ENCODE results near the gene IL34.

Gene IL34

GRCh38 chr16:70696952-70697593 lies 50.7 kb downstream of the IL34 start:
- FAIRE-seq (no peak), DNase-seq (ENCODE audit: extremely low spot score, insufficient read length, low read depth) (no peak)

DNA sequence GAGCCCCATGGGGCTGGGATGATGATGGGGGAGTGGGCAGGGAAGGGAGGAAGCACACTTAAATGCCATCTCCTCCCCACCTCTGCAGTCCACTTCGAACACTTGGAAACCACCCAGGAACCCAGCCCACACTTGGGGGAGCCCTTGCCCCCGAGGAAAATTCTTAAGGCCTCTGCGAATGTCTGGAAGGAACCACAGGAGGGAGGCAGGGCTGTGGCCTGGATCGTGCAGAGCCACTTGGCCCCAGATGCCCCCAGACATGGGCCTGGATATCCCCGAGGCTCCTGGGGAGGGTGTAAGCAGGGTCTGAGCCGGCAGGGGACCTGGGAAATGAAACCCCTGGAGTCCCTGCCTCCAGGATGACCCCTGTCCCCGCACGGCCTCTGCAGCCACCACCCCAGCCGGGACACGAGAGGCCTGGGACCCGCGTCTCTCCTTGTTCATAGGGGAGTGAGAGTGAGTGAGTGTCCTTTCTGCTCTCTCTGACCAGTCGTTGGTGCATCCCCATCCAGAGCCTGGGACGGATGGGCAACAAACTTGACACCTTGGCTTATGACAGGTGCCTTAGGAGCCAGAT lies 51.3 kb downstream of the IL34 start:
- FAIRE-seq (no peak), DNase-seq (ENCODE audit: extremely low spot score, insufficient read length, low read depth) (no peak)

DNA sequence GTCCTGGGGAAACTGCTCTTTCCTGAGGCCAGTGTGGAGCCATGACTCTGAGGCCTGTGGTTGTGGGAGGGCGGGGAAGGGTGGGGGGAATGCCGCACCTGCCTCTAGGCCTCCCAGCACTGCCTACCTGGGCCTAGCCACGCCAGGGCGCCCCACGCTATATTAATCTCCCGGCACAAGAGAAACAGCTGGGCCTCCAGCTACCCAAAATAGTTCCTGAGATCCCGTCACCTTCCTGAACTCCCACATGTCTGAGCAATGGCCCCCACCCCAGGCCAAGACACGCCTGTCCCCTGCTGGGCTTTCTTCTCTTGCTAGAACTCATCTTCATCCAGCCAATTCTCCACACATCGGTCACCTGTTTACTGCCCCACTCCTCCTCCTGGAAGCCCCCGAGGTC lies 52.5 kb downstream of the IL34 start:
- no peak for FAIRE-seq
- DNase-seq (ENCODE audit: extremely low spot score, insufficient read length, low read depth): no peak

GRCh38 chr16:70699696-70700095 lies 53.3 kb downstream of the IL34 start:
- DNase-seq (ENCODE audit: extremely low spot score, insufficient read length, low read depth): no peak
- no peak for FAIRE-seq

DNA sequence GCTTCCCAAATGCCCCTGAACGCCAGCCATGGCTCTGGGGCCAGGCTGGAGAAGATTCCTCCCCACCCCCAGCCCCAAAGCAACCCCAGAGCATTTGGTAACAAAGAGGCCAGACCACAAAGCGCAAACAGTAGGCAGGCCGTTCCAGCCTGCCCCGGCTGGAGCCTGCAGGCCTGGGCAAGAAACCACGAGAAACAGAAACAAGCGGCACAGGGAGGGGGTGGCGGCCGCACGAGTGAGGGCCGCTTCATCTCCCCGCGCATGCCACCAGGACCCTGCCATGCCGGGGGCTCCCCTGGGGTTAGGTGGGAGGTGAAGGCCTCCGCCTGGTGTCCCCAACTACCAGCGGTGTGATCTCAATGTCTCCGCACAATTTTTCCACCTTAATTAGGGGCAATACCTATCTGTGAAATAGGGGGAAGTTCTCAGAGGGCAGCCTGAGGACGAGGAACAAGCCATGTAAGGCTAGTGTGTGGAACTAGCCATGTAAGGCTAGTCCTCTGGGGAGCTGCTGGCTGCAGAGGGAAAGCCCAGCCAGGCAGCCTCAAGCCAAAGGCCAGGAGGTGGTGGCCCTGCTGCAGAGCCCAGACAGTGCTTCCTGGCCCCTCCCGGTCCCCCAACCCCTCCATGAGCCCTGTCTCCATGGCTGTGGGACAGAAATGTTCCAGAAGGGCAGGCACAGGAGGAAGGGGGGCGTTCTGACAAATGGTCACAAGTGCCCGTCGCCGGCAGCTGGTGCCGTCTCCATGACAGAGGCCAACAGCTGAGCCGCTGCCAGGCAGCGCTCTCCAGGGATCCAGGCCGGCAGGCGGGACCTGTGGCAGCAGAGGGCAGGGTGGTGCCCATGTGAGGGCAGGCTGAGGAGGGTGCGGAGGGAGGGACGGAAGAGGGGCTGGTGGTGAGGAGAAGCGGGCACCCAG lies 54.0 kb downstream of the IL34 start:
- no peak for DNase-seq (ENCODE audit: extremely low spot score, insufficient read length, low read depth)

GRCh38 chr16:70701036-70701435 lies 54.7 kb downstream of the IL34 start:
- FAIRE-seq: no peak

More for the DNA sequence above, 54.0 kb downstream of the IL34 start:
- FAIRE-seq: no peak

GRCh38 chr16:70701596-70701995 lies 55.2 kb downstream of the IL34 start:
- DNase-seq (ENCODE audit: extremely low spot score, insufficient read length, low read depth): no peak
- FAIRE-seq: no peak

More at GRCh38 chr16:70701036-70701435, 54.7 kb downstream of the IL34 start:
- no peak for DNase-seq (ENCODE audit: extremely low spot score, insufficient read length, low read depth)

DNA sequence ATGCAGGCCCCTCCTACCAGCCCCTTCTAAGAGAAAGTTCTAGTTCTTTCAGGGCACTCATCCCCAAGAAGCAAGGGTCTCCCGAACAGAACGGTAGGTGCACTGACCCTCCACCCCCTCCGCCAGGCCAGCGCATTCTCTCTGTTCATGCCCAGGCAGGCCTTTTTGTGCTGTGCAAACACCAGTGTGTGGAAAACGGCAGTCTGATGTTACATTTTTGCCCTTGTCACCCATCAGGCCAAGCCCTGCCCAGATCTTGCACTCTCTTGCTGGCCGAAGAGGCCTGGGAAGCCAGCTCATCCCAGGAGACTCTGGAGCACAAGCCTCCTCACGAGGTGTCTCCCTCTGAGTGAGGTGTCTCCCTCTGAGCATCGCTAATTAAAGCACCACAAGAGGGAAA lies 55.6 kb downstream of the IL34 start:
- FAIRE-seq: no peak
- no peak for DNase-seq (ENCODE audit: extremely low spot score, insufficient read length, low read depth)

DNA sequence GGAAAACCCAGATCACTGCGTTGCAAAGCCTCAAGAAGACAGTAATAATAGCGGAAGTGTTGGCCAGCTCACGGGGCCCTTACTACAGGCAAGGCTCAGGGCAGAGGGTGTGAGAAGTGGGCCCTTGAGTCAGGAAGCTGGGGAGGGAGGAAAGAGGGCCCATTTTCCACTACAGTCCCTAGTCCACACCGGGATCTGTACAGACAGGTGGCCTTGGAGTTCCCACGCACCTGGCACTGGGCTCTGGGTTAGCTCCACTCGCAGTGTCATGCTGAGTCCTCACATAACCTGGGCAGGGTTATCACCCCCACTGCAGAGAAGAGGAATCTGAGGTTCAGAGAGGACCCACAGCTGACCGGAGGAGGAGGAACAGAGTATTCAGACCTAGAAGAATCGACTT lies 56.3 kb downstream of the IL34 start:
- no peak for FAIRE-seq
- DNase-seq (ENCODE audit: extremely low spot score, insufficient read length, low read depth): no peak

DNA sequence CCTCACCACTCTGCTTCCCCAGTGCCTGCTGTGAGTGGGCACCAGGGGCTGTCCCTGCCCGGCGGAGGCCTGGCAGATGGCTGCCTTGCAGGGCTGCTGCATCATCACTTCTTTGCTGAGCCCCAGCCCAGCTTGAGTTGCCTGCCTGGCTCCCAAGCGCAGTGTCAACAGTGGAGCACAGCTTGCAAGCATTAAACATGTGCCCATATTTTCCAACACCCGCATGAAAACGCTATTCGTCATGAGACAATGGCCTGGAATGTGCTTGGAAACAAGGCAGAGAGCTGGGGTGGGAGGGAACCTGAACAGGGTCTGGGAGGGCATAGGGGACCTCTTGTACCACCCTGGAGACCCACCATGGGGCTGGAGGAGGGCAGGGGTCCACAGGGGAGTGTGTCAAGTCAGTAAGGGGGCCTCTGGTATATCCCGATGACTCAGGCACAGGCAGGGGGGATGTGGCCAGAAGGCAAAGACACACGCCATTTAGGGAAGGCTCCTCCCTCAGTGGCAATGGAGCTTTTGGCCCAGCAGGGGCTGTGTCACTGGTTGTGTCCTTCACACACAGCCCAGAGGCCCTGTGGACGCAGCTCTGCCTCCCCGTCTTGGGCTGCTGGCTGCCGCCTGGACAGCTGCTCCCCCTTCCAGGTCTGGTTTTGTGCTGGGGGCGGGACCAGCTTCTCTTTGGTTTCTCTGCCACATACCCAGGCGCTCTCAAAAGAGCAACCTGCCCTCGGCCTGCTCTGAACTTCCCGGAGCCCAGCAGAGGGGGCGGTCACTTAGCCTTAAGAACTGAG lies 56.9 kb downstream of the IL34 start:
- no peak for DNase-seq (ENCODE audit: extremely low spot score, insufficient read length, low read depth)
- no peak for FAIRE-seq

DNA sequence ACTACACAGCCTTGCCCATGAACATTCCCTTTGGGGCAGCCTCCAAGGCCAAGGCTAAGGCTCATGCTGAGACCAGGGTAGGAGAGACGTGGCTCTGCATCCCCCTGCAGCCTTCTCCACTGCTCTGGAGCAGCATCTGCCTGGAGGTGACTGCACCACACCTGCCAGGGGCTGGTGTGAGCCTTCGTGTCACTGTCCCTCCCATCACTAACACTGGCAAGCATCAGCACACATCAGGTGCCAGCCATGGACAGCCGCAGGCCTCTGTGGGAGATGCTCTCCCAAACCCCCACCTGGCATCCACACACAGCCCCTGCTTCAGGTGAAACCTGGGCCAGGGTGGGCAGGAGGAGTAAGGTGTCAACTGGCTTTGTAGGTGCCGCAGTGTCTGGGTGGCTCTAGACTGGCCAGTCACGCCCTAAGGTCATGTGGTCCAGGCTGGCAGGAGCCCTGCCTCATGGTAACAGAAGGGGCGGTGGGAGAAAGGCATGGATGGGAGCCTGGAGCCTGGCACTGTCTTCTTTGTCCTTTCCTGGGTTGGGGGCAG lies 57.5 kb downstream of the IL34 start:
- FAIRE-seq (no peak), DNase-seq (ENCODE audit: extremely low spot score, insufficient read length, low read depth) (no peak)

DNA sequence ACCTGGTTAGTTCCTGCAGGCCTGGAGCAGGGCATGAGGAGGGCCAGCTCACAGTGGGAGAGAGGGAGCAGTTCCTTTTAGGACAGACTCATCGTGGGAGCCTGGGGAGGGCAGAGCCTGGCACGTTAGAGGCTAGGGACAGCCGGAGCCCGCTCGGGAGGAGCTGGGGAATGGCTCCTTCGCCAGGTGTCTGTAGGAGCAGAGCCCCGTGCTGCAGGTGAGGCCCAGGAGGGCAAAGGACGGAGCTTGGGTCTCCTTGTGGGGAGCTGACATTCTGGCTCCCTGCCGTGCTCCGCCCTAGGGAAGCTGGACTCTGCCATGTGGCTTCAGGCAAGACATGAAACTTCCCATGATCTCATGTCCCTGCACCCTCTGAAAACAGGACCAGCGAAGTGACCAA lies 58.2 kb downstream of the IL34 start:
- no peak for FAIRE-seq

DNA sequence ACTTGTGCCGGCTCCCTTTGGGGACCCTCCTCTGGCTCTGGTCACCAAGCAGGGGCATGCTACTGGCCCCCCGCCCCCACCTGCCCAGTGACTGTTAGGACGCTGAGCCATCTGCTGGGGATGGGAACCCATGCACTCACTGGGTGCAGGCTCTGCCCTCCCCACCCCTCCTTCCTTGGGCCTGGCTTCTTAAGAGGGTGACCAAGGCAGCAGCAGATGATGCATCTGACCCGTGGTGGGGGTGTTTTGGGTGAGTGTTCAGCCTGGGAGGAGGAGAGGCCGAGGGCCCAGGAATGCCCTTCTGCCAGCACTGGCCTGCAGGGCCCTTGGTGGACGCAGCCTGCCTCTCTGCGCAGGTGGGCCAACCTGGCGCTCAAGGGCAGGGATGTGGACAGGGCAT lies 58.7 kb downstream of the IL34 start:
- FAIRE-seq: no peak
- DNase-seq (ENCODE audit: extremely low spot score, insufficient read length, low read depth): no peak

More for the DNA sequence above, 58.2 kb downstream of the IL34 start:
- DNase-seq (ENCODE audit: extremely low spot score, insufficient read length, low read depth): no peak

DNA sequence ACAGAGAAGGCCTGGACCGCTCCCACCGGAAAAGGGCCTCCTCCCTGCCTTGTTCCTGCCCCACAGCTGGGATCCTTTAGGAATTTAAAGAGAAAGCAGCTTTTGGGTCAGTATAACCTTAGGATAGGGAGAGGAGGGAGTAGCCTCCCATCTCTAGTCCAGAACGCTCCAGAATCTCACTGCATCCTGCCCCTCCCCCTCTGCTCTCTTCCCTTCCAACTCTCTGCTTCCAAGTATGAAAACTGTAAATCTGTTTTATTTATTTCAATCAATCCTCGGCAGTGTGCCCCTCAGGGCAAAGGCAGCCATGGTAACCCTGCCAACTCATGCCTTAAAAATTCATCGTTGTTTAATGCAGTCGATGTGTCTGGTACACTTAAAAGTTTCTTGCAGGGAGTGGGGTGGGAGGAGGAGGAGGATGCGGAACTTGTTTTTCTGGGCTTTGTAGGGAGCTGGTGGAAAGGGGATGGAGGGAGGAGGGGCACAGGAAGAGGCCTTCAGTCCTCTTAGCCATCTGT lies 60.6 kb downstream of the IL34 start:
- no peak for FAIRE-seq
- DNase-seq (ENCODE audit: extremely low spot score, insufficient read length, low read depth): no peak

DNA sequence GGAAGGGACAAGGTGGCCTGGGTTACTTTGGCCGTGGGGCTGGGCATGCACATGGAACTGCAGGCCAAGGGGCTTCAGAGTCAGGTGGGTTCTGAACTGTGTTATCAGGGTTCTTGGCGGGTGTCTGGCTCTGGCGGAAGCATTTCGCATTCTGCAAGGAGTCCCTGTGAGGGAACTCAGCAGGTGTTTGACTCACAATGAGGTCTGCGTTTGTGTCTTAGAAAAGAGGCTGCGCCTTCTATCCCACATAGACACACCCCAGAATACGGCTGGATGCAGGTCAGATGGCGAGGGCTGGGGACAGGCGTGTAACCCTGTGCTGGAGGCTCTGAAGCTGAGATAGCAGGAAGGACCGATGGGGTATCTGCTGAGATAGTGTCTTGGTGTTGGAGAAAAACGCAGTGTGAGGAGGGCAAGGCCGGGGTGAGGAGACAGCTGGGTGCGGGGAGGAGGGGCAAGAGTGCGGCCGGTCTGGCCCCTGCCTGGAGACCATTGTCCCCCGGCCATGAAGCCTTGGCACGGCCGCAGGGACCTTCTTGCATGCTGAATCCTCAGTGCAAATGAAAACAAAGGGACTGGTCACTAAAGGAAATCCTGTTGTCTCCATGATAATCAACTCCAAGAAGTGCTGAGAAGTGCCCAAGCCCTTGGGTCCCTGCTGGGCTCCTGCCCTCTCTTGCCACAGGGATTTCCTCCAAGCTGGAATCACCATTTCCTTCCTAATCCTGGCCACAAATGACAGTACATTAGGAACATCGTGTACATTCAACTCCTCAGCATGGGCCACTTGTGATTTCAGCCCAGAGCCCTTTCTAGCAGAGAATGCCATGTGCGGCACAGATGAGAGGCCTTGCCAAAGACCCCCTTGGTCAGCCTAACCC lies 62.2 kb downstream of the IL34 start:
- DNase-seq (ENCODE audit: extremely low spot score, insufficient read length, low read depth) (no peak), FAIRE-seq (no peak)

DNA sequence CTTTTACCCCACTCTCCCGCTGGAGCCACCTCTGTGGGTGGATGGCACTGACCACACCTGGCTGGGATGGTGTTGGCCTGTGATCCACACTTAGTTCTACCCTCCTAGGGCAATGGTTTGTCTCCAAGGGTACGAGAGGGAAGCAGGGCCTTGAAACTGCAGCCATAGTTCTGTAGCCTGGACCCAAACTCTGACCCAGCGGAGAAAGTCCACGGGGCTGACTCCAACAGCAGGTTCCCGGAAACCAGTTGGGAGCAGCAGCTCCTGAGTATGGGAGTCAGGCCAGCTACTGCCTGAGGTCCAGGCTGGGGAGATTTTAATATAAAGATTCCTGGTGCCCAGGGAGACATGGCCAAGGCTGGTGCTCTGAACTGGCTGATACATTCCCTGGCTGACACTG lies 63.1 kb downstream of the IL34 start:
- DNase-seq (ENCODE audit: extremely low spot score, insufficient read length, low read depth): no peak
- FAIRE-seq: no peak

GRCh38 chr16:70709942-70710341 lies 63.6 kb downstream of the IL34 start:
- FAIRE-seq (no peak), DNase-seq (ENCODE audit: extremely low spot score, insufficient read length, low read depth) (no peak)

All from GM18507 (cell line).